Glomerular visceral epithelial cell (primary cell): ENCODE data around the gene DHRS11.
A peak's percentile ranks its signal among the peaks of the same experiment; 100 is the strongest.

Experiments used
- DNase-seq: peaks from one replicate; pipeline ENCODE4 v3.0.0-alpha.2; 2016; ENCODE audit errors: extremely low spot score

The DHRS11 gene

DNA sequence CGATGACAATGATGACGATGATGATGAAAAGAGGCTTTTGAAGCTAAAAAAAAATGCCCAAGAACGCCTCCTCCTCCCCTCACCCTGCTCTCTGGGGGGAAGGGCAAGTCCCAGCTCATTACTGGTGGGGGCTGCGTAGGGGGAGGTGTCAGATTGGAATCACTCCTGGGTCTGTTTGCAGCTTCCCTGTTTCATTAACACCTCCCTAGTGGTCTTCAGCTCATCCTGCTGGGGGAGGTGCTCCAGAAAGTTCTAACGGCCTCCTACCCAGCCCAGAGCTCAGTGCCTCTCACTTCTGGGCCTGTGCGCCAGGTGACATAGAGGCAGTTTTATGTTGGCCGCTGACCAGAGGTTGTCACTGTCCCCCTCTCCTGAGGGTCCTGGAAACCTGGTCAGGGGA, 22.4 kb downstream of the DHRS11 start:
- no peak for DNase-seq

DNA sequence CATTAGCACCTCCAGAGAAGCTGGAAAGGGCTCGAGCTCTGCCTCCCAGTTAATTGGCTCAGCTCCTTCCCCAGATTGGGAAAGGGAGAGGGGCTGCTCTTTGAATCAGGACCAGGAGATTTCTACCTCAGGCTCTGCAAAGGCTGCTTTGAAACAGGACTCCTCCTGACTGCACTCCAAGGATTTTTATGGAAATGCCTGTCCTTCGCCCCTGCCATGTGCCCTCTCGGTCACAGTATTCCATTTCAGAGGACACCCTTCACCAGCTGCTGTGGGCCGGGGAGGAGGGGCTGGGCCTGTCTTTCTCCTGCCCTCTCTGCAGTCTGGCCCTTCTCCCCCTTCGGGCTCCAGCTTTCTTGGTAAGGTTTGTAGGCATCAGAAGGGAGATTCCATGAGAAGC, 23.3 kb downstream of the DHRS11 start:
- DNase-seq: no peak

DNA sequence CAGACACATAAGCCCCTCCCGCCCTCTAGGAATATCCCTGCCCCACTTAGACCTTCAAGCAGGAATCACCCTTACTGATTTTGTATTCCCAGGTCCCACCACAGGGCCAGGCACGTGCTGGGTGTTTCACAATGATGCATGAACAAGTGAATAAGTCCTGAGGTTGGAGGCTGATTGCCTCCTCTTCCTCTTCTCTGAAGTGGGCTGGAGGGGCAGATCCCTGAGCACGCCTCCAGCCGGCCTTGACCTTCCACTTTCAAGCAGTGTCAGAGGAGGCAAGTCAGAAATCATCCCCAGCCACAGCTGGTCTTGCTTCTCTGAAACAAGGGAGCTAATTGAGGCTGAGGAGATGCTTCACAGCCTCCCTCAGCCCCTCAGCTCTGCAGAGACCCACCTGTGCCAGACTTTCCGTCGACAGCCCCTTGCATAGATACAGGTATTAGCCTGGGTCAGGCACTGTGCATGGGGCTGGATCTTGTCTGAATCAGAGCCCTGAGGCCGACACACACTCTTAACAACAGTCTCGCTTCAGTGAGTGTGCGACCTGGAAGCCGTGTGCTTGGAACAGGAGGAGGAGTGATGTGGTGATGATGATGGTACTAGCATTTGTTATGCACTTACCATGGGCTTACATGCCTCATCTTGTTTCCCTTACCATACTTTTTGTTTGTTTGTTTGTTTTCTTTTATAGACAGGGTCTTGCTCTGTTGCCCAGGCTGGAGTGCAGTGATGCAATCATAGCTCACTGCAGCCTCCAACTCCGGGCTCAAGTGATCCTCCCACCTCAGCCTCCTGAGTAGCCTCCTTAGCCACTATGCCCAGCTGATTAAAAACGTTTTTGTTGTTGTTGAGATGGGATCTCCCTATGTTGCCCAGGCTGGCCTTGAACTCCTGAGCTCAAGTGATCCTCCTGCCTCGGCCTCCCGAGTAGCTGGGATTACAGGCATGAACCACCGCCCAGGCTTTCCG, 24.7 kb downstream of the DHRS11 start:
- DNase-seq: no peak

DNA sequence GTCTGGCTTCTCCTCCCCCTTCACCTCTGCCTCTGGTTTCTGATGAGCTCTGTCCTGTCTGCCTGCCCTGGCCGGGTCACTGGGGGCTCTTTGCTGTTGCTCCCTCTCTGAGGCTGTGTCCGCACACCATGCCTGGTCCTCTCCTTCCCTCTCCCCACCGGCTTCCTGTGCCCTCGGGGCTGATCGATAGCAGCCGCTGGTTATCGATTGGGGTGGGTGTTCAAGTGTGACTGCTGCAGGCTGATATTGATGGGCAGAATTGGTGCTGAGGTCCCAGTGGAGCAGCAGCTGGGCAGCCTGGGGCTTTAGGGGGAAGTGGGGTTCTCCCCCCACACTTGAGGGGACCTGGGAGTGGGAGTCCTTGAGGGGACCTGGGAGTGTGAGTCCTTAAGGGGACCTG, 26.1 kb downstream of the DHRS11 start:
- no peak for DNase-seq

DNA sequence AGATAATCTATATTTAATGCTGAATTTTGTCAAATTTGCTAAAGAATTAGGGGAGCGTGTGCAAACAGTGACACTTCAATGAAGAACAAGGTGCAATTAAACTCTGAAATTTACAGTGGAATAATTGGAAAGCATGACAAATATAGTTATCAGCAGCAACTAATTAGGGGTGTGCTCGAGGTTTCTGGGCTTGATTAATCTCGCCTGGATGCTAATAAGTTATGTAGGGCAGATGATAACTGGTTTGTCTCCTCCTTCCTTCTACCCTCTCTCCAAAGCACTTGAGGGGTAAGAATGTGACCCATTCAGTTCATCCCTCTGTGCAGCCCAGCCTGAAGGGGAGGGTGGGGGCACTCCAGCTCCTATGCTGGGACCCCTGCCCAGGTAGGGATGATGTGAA, 31.6 kb downstream of the DHRS11 start:
- DNase-seq: no peak

DNA sequence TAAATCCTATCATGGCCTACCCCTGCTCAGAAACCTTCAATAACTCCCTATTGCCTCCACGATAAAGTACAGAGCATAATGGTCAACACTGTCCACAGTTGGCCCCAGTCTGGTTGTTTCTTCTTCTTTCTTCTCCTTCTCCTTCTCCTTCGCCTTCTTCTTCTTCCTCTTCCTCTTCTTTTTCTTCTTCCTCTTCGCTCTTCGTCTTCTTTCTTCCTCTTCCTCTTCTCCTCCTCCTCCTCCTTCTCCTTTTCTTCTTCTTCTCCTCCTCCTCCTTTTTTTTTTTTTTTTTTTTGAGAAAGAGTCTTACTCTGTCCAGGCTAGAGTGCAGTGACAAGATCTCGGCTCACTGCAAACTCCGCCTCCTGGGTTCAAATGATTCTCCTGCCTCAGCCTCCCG, 33.5 kb downstream of the DHRS11 start:
- no peak for DNase-seq

DNA sequence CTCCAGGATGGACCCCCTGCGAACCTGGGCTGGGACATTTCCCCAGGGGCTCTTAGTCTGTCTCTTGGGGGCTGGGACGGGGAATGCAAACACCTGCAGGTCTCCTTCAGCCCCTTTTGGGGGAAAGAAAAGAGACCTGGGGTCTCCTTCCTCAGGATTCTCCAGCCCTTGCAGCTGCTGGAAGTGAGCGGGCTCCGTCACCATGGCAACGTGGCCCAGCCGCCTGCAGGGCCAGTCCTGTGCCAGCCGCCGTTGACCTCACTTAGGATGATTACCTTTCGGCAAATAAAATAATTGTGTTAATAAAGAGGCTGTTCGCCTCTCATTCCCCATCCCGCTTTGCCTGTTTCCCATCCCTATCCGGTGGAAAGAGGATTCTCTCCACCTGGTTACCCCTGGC, 35.4 kb downstream of the DHRS11 start:
- no peak for DNase-seq

DNA sequence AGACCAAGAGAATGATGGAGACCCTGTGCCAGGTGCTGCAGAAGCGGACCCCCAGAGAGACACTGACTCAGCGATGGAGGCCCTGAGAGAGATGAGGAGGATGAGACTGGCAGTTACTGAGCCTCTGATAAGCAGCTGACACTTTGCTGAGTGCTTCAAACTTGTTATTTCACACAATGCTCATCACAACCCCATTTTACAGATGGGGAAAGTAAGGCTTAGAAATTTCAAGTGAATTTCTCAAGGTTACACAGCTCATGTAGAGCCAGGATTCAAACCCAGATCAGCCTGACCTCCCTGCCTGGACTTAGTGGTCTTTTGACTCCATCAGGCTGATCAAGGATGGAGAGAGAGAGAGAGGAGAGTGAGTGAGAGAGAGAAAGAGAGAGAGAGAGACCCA, 36.9 kb downstream of the DHRS11 start:
- no peak for DNase-seq

DNA sequence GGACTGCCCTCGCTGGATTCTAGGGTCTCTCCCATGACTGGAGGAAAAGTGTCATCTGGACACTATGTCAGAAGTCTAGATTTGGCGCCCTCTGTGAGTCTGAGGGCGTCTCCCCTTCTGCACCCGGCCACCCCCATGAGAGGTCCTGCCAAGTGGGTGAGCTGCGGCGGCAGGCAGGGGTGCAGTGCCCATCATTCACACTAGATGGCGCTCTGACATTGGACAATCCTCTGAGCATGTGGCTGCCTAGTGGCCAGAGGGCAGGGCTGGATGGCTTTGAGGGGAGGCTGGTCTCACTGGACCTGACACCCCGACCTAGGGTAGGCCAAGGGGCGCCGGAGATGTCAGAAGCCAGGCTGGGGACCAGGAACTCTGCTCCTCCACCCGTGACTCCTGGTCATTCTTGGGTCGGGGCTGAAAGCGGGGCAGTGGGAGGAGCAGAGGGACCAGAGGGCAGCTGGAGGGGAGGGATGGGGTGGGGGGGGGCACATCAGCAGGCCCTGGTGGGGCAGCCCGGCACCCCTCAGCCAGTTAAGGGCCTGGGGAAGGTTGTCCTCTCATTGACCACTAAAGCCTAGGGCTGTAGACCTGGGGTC, 37.7 kb downstream of the DHRS11 start:
- DNase-seq: peak; percentile 76

DNA sequence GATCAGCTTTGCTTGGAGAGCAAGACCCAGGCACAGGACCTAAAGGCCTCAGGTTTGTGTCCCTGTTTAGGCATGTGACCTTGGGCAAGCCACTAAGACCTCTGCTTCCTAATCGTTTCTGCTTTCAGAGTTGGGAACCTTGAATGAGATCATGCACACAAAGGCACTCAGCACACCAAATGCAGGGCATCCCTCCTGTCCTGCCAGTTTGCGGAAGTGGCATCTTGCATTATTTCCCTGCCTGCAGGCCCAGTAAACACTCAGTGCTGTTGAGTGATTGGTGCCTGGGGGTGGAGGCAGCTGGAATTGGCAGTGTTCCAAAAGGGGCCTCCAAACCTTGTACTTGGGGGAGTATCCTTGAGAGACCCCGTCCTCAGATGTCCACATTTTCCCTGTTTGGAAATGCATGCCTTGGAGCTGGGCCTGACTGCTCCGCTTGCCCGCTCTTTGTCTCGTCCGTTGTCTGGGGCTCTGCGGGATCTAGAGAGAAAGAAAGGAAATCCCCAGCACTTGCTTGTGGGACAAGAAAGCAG, 38.4 kb downstream of the DHRS11 start:
- DNase-seq: no peak

DNA sequence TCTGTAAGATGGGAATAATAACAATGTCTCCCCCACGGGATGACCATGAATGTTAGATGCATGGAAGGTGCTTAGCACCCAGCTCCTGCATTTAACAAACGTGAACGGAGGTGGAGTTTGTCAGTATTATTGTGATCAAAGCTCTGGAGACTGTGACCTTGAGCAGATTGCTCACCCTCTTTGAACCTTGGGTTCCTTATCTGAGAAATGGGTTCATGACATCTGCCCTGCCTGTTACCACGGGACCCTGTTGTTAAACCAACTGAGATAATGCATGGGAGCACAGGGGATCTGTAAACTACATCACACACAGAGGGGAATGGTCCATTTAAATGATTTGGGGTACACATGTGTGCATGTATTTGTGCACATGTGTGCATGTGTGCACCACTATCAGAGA, 39.3 kb downstream of the DHRS11 start:
- no peak for DNase-seq

DNA sequence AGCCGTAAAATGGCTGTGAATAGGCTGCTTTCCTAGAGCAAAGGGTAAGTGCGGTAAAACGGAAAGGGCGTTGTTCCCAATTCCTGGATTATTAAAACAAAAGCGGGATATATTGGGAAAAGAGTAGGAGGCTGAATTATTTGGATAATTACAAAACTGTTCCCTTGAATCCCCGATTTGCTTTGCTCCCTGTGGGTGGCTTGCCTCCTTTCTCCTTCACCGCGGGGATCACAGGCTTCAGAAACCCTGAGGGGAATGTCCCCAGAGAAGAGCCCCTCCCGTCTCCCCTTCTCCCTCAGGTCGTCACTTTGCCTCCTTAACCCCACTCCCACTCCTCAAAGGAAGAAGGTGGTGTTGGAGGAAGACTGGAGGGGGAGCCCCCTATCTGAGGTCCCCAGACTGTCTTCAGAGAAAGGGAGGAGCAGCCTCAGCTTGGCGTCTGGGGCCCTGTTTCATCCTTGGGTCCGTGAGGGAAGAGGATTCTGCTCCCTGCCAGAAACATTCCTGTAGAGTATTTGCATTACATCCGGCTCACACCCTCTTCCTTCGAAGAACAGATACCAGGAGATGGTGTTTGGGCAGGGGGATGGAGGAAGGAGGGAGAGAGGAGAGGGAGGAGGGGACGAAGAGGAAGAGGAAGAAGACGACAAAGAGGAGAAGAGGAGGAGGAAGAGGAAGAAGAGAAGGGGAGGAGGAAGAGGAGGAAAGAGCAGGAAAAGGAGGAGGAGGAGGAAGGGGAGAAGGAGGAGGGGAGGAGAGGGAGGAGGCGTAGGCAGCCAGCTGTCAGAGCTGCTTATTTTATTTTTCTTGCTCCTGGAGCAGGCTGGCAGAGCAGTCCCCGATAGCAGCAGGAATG, 41.5 kb downstream of the DHRS11 start:
- DNase-seq: no peak

DNA sequence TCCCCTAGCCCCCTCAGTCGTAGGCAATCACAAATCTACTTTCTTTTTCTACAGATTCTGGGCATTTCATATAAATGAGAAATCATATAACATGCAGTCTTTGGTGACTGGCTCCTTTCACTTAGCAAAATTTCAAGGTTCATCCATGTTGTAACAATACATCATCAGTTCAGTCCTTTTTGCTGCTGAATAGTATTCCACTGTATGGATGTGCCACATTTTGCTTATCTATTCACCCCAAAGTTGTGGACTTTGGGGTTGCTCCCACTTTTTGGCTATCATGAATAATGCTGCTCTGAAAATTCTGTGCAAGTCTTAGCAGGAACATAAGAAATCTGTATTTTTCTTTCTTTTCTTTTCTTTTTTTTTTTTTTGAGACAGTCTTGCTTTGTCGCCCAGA, 48.7 kb downstream of the DHRS11 start:
- DNase-seq: no peak

DNA sequence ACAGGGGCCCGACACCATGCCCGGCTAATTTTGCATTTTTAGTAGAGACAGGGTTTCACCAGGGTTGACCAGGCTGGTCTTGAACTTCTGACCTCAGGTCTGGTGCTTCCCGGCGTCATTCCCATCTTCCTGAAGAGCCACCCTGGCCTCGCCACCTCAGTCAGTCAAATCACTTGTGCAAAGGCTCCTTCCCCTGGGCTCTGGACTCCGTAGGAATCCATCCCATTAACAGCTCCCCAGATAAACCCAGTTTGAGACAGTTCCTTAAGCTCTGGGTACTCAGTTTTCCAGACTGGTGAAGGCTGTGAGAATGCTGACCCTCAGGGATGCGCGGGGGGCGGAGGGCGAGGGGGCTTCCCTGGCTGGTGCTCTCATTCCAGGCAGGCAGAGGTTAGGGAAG, 49.2 kb downstream of the DHRS11 start:
- DNase-seq: no peak

DNA sequence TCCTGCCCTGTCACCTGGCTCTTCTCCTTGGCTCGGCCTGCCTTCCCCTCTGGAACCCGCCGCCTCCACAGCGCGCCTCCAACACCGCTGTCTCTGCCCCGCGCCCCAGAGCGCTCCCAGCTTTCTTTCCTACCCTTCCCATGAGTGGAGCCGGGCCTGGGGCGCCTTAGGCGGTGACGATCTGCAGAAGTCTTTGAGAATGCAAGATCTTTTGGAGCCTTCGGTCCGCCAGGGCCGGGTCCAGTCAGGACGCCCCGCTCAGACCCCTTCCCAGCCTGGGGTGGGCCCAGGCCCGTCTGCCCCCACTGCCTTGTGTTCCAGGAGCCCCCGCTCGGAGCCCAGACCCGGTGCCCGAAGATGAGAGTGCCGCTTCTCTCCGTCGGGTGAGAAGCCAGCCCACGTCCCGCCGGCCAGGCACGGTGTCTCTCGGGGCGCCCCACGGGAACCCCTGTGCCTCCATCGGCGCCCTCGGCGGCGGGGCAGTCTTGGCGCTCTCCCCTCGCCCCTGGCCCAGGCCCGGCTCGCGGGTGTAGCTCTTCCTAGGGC, 49.7 kb downstream of the DHRS11 start:
- DNase-seq: no peak

DNA sequence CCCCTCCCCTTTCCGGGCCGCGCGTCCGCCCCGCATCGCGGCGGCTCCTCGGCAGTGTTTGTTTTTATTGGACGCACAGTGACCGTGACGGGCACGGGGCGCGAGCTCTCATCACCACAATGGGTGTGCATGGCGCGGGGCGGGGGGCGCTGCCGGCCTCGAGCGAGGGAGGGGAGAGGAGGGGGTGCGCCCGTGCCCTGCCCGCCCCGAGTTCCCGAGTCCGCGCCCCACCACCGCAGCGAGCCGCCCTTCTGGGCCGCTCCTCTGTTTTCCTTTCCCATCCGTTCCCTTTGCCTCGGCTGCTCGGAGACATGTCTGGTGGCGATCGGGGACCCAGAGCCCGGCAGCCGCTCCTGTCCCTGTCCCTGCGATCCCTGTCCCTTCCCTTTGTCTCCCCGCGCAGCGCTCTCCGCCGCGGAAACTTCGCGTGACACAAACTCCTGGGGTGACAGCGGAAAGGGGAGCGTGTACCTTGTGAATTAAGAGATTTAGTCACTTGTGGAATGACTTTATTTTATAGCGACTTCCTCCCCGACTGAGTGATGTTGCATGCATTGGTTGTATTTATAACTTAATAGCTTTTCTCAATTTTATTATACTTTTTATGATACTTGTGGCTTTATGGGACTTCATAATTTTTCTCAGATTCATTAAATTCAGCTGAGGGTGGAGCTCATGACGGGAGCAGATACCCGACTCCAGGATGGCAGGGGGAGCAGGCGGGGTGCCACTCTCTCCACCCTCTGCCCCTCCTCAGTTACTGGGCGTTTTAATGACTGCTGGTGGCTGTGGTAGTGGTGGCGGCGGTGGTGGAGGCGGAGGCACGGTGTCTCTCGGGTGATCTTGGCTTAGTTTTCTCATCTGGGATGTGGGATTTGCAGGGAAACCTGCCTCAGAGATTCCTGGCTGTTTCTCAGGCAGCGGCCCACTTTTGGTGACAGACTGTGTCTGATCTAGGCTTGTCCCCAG, 50.5 kb downstream of the DHRS11 start:
- DNase-seq: no peak

DNA sequence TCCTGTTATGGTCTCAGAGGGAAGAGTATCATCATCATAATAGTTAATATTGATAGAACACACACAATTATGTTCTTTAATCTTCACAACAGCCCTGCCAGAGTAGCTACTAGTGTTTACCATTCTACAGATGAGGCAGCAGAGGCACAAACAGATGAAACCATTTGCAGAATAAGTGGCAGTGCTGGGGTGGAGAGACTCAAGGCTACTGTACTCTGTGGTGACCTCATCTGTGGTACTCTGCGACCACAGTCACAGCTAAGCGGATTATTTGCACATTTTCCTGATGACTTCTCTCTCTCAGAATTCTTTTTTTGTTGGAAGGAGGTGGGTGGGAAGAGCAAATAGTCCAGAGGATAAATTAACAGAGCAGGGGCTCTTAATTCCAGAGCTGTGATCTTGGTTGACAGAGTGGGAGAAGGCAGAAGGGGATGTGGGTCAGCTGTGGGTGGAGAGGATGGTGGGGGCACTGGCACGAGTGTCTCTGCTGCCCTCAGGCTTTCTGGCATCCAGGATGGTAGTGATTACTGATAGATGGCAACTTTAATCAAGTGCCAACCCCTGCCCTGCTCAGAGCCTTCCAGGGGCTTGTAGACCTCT, 51.5 kb downstream of the DHRS11 start:
- no peak for DNase-seq

DNA sequence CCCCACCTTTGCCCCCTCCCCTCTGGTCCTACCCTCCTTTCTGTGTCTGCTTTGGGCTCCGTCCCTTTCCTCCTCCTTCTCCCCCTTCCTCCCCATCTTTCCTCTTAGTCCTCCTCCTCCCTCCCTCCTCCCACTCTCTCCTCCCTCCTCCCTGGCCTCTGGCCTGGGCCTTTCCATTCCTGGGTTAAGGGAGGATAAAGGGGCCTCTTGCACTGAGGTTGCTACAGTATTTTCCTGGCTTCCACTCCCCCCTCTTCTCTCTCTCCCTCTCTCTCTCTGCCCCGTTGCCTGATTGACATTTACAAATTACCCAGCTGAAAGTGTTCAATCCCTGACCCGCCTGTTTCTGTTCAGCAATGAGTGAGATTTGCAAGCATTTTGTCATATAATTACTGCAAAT, 53.7 kb downstream of the DHRS11 start:
- no peak for DNase-seq

DNA sequence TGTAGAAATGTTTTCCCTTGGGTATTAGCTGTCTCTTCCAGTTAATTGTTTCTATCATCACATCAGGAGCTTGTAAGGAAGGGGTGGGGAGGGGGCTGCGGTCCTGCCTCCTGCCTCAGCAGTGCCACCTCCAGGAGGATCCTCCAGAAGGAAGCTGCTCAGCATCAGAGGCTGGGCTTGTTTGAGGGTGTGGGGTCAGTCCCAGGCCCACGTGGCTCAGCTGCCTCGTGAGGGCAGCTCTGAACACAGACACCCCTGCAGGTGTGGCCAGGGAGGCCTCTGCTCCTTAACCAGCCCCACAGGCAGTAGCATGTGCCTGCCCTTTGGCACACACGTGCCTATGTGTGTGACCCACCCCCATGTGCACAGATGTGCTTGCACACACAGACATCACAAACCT, 56.0 kb downstream of the DHRS11 start:
- no peak for DNase-seq

DNA sequence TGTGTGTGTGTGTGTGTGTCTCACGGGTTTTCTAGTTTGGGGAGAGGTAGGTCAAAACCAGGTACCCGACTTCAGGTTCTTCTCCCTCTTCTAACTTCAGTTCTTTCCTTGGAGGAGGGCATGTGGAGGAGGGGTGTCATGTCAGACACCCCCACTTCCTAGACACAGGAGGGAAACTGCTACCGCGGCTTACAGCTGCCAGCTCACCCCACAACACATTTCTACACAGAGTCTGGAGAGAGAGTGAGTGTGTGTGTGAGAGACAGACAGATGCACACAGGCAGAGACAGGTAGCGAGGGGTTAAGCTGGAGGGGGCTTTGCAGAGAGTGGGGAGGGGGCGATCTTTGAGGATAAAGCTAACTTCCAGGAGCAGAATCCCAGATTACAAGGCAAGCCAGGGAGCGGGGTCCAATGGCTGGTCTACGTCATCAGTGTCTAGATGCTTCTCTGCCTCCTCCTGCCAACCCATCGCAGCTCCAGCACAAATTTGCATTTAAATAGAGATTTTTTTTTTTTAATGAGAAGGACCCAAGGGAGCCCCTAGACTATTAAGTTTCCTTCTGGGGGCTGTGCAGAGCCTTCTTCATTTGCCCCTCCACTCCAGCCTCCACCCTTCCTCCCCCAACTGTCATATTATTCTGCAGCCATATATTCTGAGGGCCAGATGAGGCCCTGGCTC, 58.6 kb downstream of the DHRS11 start:
- DNase-seq: no peak
